Ascending aorta (tissue), 2 donors: ENCODE data around the gene METTL24. TPM values are rescaled to one million over a fixed set of nuclear protein-coding genes. Genes with fewer than 3 reads are reported as not detected.
A peak's percentile ranks its signal among the peaks of the same experiment; 100 is the strongest.

Experiments used
- DNase-seq, 2 donors: peaks; one replicate each; pipeline ENCODE4 v3.0.0-alpha.2; 2019; ENCODE audit warnings: low spot score in 2 of 2
- H3K27ac ChIP-seq, 2 donors: fragments of 200-600 bp; sonication (generic); one replicate each; pipeline ENCODE4 v1.5.1; 2016 to 2017; ENCODE audit warnings: mild to moderate bottlenecking in 1 of 2
- H3K27me3 ChIP-seq: fragments of 200-600 bp; sonication (generic); one replicate; pipeline ENCODE4 v1.5.1; 2017
- H3K36me3 ChIP-seq, 2 donors: fragments of 200-600 bp; sonication (generic); one replicate each; pipeline ENCODE4 v1.5.1; 2016
- H3K4me1 ChIP-seq, 2 donors: fragments of 200-600 bp; sonication (generic); one replicate each; pipeline ENCODE4 v1.5.1; 2016 to 2017; ENCODE audit warnings: mild to moderate bottlenecking in 1 of 2
- H3K4me3 ChIP-seq, 2 donors: fragments of 200-600 bp; sonication (generic); one replicate each; pipeline ENCODE4 v1.5.1; 2016 to 2017; ENCODE audit warnings: mild to moderate bottlenecking in 1 of 2
- H3K9me3 ChIP-seq, 2 donors: fragments of 200-600 bp; sonication (generic); one replicate each; pipeline ENCODE4 v1.5.1; 2016
- CTCF ChIP-seq, 3 experiments: fragments of 200-600 bp in 2 of 3; fragments of 450-650 bp in 1 of 3; sonication (generic) in 2 of 3; IDR thresholded peaks; one replicate each; pipeline ENCODE4 v1.5.1; 2016 to 2019; ENCODE audit warnings: antibody characterized with exemption in 3 of 3, mild to moderate bottlenecking in 1 of 3, moderate library complexity in 1 of 3
- intact Hi-C: fragments of 100-400 bp; cut with DNase I; formaldehyde crosslinking; loops from one replicate; pipeline ENCODE4 v1.15.1; 2023
- total RNA-seq: library from RNA; depleted of rRNA; stranded (reverse); fragments of >200 nt; gene quantifications from one replicate; pipeline ENCODE4 v1.1.0, GENCODE V29; 2016

Gene METTL24
- total RNA-seq, 1 donor from 2014 or later, result 2.0 TPM

- no peak for TF ChIP-seq CTCF (IDR thresholded peaks at IDR 0.05)
- peak overlapping the region; percentile 66 to 86 for H3K27ac ChIP-seq
Measured at GRCh38 chr6:110363748-110364147, 5.6 kb upstream of the METTL24 start.

DNA sequence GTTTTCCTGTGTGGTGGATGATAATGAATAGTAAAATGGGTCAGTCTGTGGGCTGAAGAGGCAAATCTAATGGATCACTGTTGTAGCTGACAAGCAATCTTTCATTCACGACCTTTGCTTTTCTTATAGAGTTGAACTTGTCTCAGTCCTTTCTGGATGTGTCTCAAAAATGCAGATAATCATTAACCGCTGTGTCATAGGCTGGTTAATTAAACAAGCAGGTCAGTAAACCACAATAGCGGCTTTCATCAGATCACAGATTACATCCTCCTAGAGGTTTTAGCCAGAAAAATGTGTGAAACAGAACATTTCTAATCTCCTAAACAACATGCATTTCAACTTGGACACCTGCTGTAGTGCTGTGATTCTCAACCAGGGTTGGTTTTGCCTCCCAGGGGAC lies 2.5 kb upstream of the METTL24 start:
- intact Hi-C loops, result loop anchor here (5.0 kb wide), 1 partner anchor 457 kb away; the partner anchor contains the start of gene CDK19

More at GRCh38 chr6:110363748-110364147, 5.6 kb upstream of the METTL24 start:
- DNase-seq, result peak in 1 of 2 donors; percentile 85
- H3K4me1 ChIP-seq, result peaks cover 6 to 16% of the 10 kb centered on the region in 2 donors
- no peak overlapping the region for H3K4me3 ChIP-seq
- intact Hi-C loops, result loop anchor here (5.0 kb wide), 1 partner anchor 454 kb away; the partner anchor contains the start of gene CDK19
- no peaks in the 10 kb centered on the region for H3K36me3 ChIP-seq
- no peaks in the 10 kb centered on the region for H3K27me3 ChIP-seq
- H3K9me3 ChIP-seq, result no peaks in the 10 kb centered on the region

GRCh38 chr6:110359556-110359955 lies 1.4 kb upstream of the METTL24 start:
- Histone ChIP-seq H3K27ac (peak overlapping the region; percentile 95 to 96), H3K4me1 (peaks cover 12 to 20% of the 10 kb centered on the region in 2 donors), H3K36me3 (no peaks in the 10 kb centered on the region), H3K9me3 (no peaks in the 10 kb centered on the region), H3K27me3 (no peaks in the 10 kb centered on the region), H3K4me3 (no peak overlapping the region)
- TF ChIP-seq CTCF (IDR thresholded peaks at IDR 0.05), result no peak
- no peak for DNase-seq
- intact Hi-C loops, result loop anchor here (10.0 kb wide), 1 partner anchor 1055 kb away; no protein-coding TSS in a partner anchor

More for the DNA sequence above, 2.5 kb upstream of the METTL24 start:
- Histone ChIP-seq H3K4me3 (no peak overlapping the region), H3K9me3 (no peaks in the 10 kb centered on the region), H3K27me3 (no peaks in the 10 kb centered on the region), H3K4me1 (peaks cover 12 to 22% of the 10 kb centered on the region in 2 donors), H3K36me3 (no peaks in the 10 kb centered on the region), H3K27ac (no peak overlapping the region)
- no peak for DNase-seq
- no peak for TF ChIP-seq CTCF (IDR thresholded peaks at IDR 0.05)

DNA sequence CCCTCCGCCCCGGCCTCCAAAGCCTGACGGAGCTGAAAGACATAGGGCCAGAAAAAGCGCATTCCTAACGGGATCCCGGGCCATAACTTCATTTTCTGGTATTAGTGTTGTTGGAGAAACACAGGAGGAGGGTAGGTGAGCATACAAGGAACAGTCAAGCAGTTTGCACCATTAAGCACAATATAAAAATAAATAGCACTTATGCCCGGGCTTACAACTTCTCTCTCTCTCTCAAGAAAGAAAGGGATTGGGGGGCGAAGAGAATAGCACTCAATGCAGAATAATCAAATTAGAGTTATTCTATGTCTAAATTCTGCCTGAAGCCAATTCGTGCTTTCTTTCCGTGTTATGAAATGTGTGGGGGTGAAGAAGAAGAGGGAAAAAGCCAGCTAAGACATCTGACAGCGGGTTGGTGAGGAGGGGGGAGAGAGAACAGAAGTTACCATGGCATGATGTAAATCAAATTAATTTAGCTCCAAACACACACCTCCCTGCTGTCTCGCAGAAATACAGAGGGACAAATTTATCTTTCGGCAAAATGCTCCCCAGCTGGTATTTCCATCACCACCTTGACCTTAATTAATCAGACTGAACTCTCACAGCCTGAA lies 508 bp upstream of the METTL24 start:
- TF ChIP-seq CTCF (IDR thresholded peaks at IDR 0.05), result no peak

DNA sequence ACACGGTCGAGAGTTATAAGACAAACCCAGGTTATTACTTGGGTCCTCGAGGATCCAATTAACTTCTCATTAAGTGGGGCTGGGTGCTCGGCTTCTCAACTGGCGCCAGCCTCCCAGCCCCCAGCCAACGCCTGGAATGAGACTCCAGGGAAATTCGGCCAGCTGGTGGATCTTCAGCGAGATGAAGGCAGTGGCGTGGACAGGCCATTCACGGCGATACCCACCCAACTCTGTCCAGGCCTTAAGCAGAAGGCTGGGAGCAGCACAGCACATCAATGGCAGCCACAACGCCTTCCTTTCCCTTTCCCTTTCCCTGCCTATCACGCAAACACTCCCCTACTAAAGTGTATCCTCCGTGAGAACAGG lies 868 bp downstream of the METTL24 start:
- no peaks in the 10 kb centered on the region for H3K9me3 ChIP-seq
- peak overlapping the region; percentile 72 to 91 for H3K4me3 ChIP-seq
- peaks cover 6 to 23% of the 10 kb centered on the region in 2 donors for H3K4me1 ChIP-seq
- TF ChIP-seq CTCF (IDR thresholded peaks at IDR 0.05), result no peak
- H3K36me3 ChIP-seq, result no peaks in the 10 kb centered on the region
- DNase-seq, result no peak
- H3K27ac ChIP-seq, result peak overlapping the region; percentile 95 to 96
- intact Hi-C loops, result loop anchor here (10.0 kb wide), 1 partner anchor 1052 kb away; no protein-coding TSS in a partner anchor
- H3K27me3 ChIP-seq, result no peaks in the 10 kb centered on the region

More for the DNA sequence above, 508 bp upstream of the METTL24 start:
- no peak for DNase-seq
- Histone ChIP-seq H3K36me3 (no peaks in the 10 kb centered on the region), H3K4me1 (peaks cover 6 to 20% of the 10 kb centered on the region in 2 donors), H3K9me3 (no peaks in the 10 kb centered on the region), H3K27me3 (no peaks in the 10 kb centered on the region), H3K4me3 (peak overlapping the region; percentile 72 to 91), H3K27ac (peak overlapping the region; percentile 95 to 96)
- intact Hi-C loops, result loop anchor here (10.0 kb wide), 1 partner anchor 1054 kb away; no protein-coding TSS in a partner anchor
